IMR-90 (cell line): ENCODE measurements around the gene IRAG1. TPM values are rescaled to one million over a fixed set of nuclear protein-coding genes. Genes with fewer than 3 reads are reported as not detected.

Source experiments
- ATAC-seq: fragments of 200-7000 bp; cut with Tn5 transposase; 2 replicates; pipeline ENCODE4 v1.9.1; 2020; ENCODE audit warnings: low read depth, mild to moderate bottlenecking, moderate library complexity
- BruUV-seq: library from RNA; stranded (reverse); fragments of 400-500 nt; replicated peaks from 2 replicates; lab custom pipeline; 2021; lab: Mats Ljungman, UMichigan
- CTCF ChIA-PET: fragments of 300-600 bp; formaldehyde crosslinking; extraction: SDS; loops from one replicate; lab custom pipeline; 2021; ENCODE audit warnings: antibody characterized with exemption; lab: Yijun Ruan, JAX
- POLR2A ChIA-PET: fragments of 300-600 bp; sonication (Branson Sonifier 250); formaldehyde crosslinking; loops from one replicate; lab custom pipeline; 2022; ENCODE audit warnings: antibody characterized with exemption; ENCODE audit not compliant: unreplicated experiment; lab: Charles Lee
- DNase-seq: peaks from one replicate; pipeline ENCODE4 v3.0.0; 2013
- H2AFZ ChIP-seq: replicated peaks from 2 replicates; pipeline ENCODE3; 2013; ENCODE audit warnings: low read length, mild to moderate bottlenecking; ENCODE audit not compliant: poor library complexity
- H2AK5ac ChIP-seq: 2 replicates; pipeline ENCODE4 v1.6.1; 2013; ENCODE audit warnings: low read depth, low read length, inconsistent platforms
- H2AK9ac ChIP-seq: replicated peaks from 2 replicates; pipeline ENCODE3; 2013; ENCODE audit warnings: mild to moderate bottlenecking, low read depth, low read length, moderate library complexity; ENCODE audit not compliant: poor library complexity
- H2BK120ac ChIP-seq: 2 replicates; pipeline ENCODE4 v1.6.1; 2013; ENCODE audit warnings: low read depth, low read length, inconsistent platforms
- H2BK15ac ChIP-seq: 3 replicates; pipeline ENCODE4 v1.6.1; 2013; ENCODE audit warnings: low read depth, low read length, inconsistent platforms
- H2BK20ac ChIP-seq: 2 replicates; pipeline ENCODE4 v1.6.1; 2013; ENCODE audit warnings: low read depth, mild to moderate bottlenecking, inconsistent platforms, low read length, moderate library complexity
- H2BK5ac ChIP-seq: 2 replicates; pipeline ENCODE4 v1.6.1; 2013; ENCODE audit warnings: mild to moderate bottlenecking, low read depth, low read length, inconsistent platforms; ENCODE audit not compliant: poor library complexity, severe bottlenecking
- H3K14ac ChIP-seq: replicated peaks from 2 replicates; pipeline ENCODE4 v1.6.1; 2013; ENCODE audit warnings: low read depth, low read length, inconsistent platforms
- H3K18ac ChIP-seq: 2 replicates; pipeline ENCODE4 v1.6.1; 2013; ENCODE audit warnings: low read depth, low read length, control low read depth
- H3K23ac ChIP-seq: 2 replicates; pipeline ENCODE4 v1.6.1; 2013; ENCODE audit warnings: low read depth, low read length, inconsistent platforms
- H3K27ac ChIP-seq: 2 replicates; pipeline ENCODE4 v1.5.1; 2013; ENCODE audit warnings: mild to moderate bottlenecking, control low read depth, low read length; ENCODE audit not compliant: insufficient read depth
- H3K27me3 ChIP-seq: 2 replicates; pipeline ENCODE4 v1.6.1; 2013; ENCODE audit warnings: low read length; ENCODE audit not compliant: control insufficient read depth, insufficient read depth
- H3K36me3 ChIP-seq: 2 replicates; pipeline ENCODE4 v1.6.1; 2013; ENCODE audit warnings: low read length, mixed read lengths; ENCODE audit not compliant: control insufficient read depth, insufficient read depth
- H3K4ac ChIP-seq: 2 replicates; pipeline ENCODE4 v1.6.1; 2013; ENCODE audit warnings: low read depth, low read length, inconsistent platforms
- H3K4me1 ChIP-seq: 2 replicates; pipeline ENCODE4 v1.6.1; 2013; ENCODE audit warnings: low read length, mixed read lengths; ENCODE audit not compliant: control insufficient read depth, insufficient read depth
- H3K4me2 ChIP-seq: 2 replicates; pipeline ENCODE4 v1.6.1; 2013; ENCODE audit warnings: low read depth, mild to moderate bottlenecking, control low read depth, low read length, moderate library complexity
- H3K4me3 ChIP-seq: 2 replicates; pipeline ENCODE4 v1.5.1; 2013; ENCODE audit warnings: low read depth, mild to moderate bottlenecking, control low read depth, low read length, moderate library complexity; ENCODE audit not compliant: insufficient read depth
- H3K56ac ChIP-seq: 2 replicates; pipeline ENCODE4 v1.6.1; 2013; ENCODE audit warnings: low read length, inconsistent platforms; ENCODE audit not compliant: insufficient read depth; ENCODE audit errors: extremely low read depth
- H3K79me1 ChIP-seq, 2 experiments: 2 replicates each; pipeline ENCODE4 v1.6.1; 2013; ENCODE audit warnings: low read length in 2 of 2, inconsistent platforms in 1 of 2, low read depth in 1 of 2
- H3K9ac ChIP-seq: 2 replicates; pipeline ENCODE4 v1.6.1; 2013; ENCODE audit warnings: low read depth, low read length, control low read depth
- H3K9me1 ChIP-seq: 2 replicates; pipeline ENCODE4 v1.6.1; 2013; ENCODE audit warnings: low read length, inconsistent platforms; ENCODE audit not compliant: insufficient read depth
- H3K9me3 ChIP-seq: 2 replicates; pipeline ENCODE4 v1.6.1; 2013; ENCODE audit warnings: low read length; ENCODE audit not compliant: control insufficient read depth, insufficient read depth
- H4K20me1 ChIP-seq: 2 replicates; pipeline ENCODE4 v1.6.1; 2013; ENCODE audit warnings: low read length, inconsistent platforms; ENCODE audit not compliant: insufficient read depth
- H4K5ac ChIP-seq: 2 replicates; pipeline ENCODE4 v1.6.1; 2013; ENCODE audit warnings: mild to moderate bottlenecking, low read depth, low read length, control low read depth
- H4K8ac ChIP-seq, 2 experiments: 2 replicates each; pipeline ENCODE4 v1.6.1; 2013; ENCODE audit warnings: low read depth in 2 of 2, low read length in 2 of 2, control low read depth in 1 of 2, inconsistent platforms in 1 of 2
- H4K91ac ChIP-seq: 2 replicates; pipeline ENCODE4 v1.6.1; 2013; ENCODE audit warnings: low read depth, low read length, inconsistent platforms; ENCODE audit not compliant: insufficient read depth
- CEBPB ChIP-seq: IDR thresholded peaks from 2 replicates; pipeline ENCODE4 v1.6.1; 2012; ENCODE audit warnings: low read depth, low read length, improper control_type of control experiment
- ELK1 ChIP-seq: fragments of 150-350 bp; IDR thresholded peaks from 2 replicates; pipeline ENCODE4 v1.6.1; 2016; ENCODE audit warnings: low read depth, mild to moderate bottlenecking, low read length, moderate library complexity, borderline replicate concordance
- MAFK ChIP-seq: IDR thresholded peaks from 2 replicates; pipeline ENCODE4 v1.6.1; 2012; ENCODE audit warnings: low read depth, low read length, improper control_type of control experiment
- MAZ ChIP-seq: IDR thresholded peaks from 2 replicates; pipeline ENCODE4 v1.6.1; 2012; ENCODE audit warnings: low read depth, mild to moderate bottlenecking, low read length, improper control_type of control experiment, moderate library complexity, borderline replicate concordance
- WGBS, 2 experiments: methylation state at CpG; one replicate each; pipeline versions ENCODE4 v1.1.5 to v1.1.7; 2013; ENCODE audit warnings: missing lambda C conversion rate in 2 of 2; ENCODE audit not compliant: insufficient read length in 1 of 2; ENCODE audit errors: extremely low coverage in 2 of 2; 5-methylcytosine and 5-hydroxymethylcytosine counted together
- dilution Hi-C: fragments of 300-500 bp; cut with HindIII; formaldehyde crosslinking; loops from one replicate; pipeline ENCODE4 v1.14.3; 2018; ENCODE audit warnings: low sequenced_read_pairs; ENCODE audit not compliant: unreplicated experiment
- in situ Hi-C: fragments of 300-500 bp; cut with MboI; formaldehyde crosslinking; loops from 3 replicates; pipeline ENCODE4 v1.14.3; 2019; ENCODE audit warnings: low sequenced_read_pairs, inconsistent platforms, mixed read lengths
- intact Hi-C: fragments of 100-400 bp; cut with micrococcal nuclease; formaldehyde crosslinking; loops from 2 replicates; pipeline ENCODE4 v1.10.0; 2022
- polyA plus RNA-seq, 3 experiments: library from polyadenylated mRNA; depleted of rRNA; stranded (reverse); fragments of >200 nt; gene quantifications; 2 replicates each; pipeline ENCODE4 v1.2.3, GENCODE V29; 2012; ENCODE audit warnings: low replicate concordance in 1 of 3
- total RNA-seq: library from RNA; depleted of rRNA; stranded (reverse); fragments of >200 nt; gene quantifications from 2 replicates; pipeline ENCODE4 v1.2.3, GENCODE V29; 2012

The IRAG1 gene
- total and polyA plus RNA-seq, 2 of the 4 experiments (the other 2 are of a cell fraction) = 19.4 to 25.8 TPM

- no peak overlapping the region for H2BK120ac ChIP-seq
- DNase-seq (no peak), ATAC-seq (no peak)
- H2BK15ac ChIP-seq = no peak overlapping the region
- no peak overlapping the region; the same call in 1 of the 2 replicates for H4K91ac ChIP-seq
- intact Hi-C loops (no loop called here), in situ Hi-C loops (no loop called here), dilution Hi-C loops (no loop called here)
- peaks cover 47% of the 10 kb centered on the region for H3K9me1 ChIP-seq
- no peak overlapping the region for H3K9ac ChIP-seq
- ChIA-PET POLR2A (no interaction called here), CTCF (interaction anchor here (0.6 kb wide), 1 partner anchor 273 kb away, joined by 3 read pairs; no protein-coding TSS in a partner anchor)
- peak overlapping the region; percentile 19 for H3K4ac ChIP-seq
- WGBS, 2 experiments = 90% methylated on average over 3 of the region's 3 CpGs; no CpG with 5 or more reads in 1 of the 2 experiments
- peaks cover 41 to 77% of the 10 kb centered on the region in 2 experiments for H3K79me1 ChIP-seq
- H3K36me3 ChIP-seq = peaks cover 25% of the 10 kb centered on the region
- no peak overlapping the region for H4K5ac ChIP-seq
- peak overlapping the region; percentile 19 for H2AK9ac ChIP-seq
- no peak overlapping the region for H3K4me2 ChIP-seq
- no peak overlapping the region for H3K27ac ChIP-seq
- H3K4me1 ChIP-seq = peaks cover 26% of the 10 kb centered on the region
- no TSS peak for BruUV-seq
- H2BK20ac ChIP-seq = no peak overlapping the region
- H2AK5ac ChIP-seq = peak overlapping the region; percentile 51; the same call in 1 of the 2 replicates
- H2BK5ac ChIP-seq = no peak overlapping the region
- TF ChIP-seq MAZ (no peak), ELK1 (no peak), CEBPB (no peak), MAFK (no peak)
- H3K9me3 ChIP-seq = no peaks in the 10 kb centered on the region
- H3K18ac ChIP-seq = no peak overlapping the region
- peaks cover 9% of the 10 kb centered on the region; the same call in 1 of the 2 replicates for H4K20me1 ChIP-seq
- no peak overlapping the region for H2AFZ ChIP-seq
- no peak overlapping the region for H3K14ac ChIP-seq
- H4K8ac ChIP-seq = no peak overlapping the region
- no peaks in the 10 kb centered on the region for H3K27me3 ChIP-seq
- no peak overlapping the region for H3K56ac ChIP-seq
- no peak overlapping the region for H3K23ac ChIP-seq
- H3K4me3 ChIP-seq = no peak overlapping the region
Observed at GRCh38 chr11:10676919-10677318, 16.6 kb downstream of the IRAG1 start.
